Measurements from ENCODE around the gene GRID2. TPM values are rescaled to one million over a fixed set of nuclear protein-coding genes. Genes with fewer than 3 reads are reported as not detected.

Gene GRID2
- total RNA-seq, 1 donor from 2014 or later = not detected

GRCh38 chr4:92733231-92733630 lies 429.5 kb downstream of the GRID2 start:
- Histone ChIP-seq H3K27ac (no peak overlapping the region), H3K27me3 (ENCODE audit: low read depth) (no peaks in the 10 kb centered on the region), H3K36me3 (no peaks in the 10 kb centered on the region), H3K9me3 (no peaks in the 10 kb centered on the region), H3K4me3 (no peak overlapping the region), H3K4me1 (no peaks in the 10 kb centered on the region)
- TF ChIP-seq CTCF (IDR thresholded peaks at IDR 0.05) = no peak
- DNase-seq (no peak), ATAC-seq (no peak)
- intact Hi-C loops (cut with DNase I) = no loop called here

- TF ChIP-seq CTCF (IDR thresholded peaks at IDR 0.05) = no peak
- no peaks in the 10 kb centered on the region for H3K4me1 ChIP-seq
- H3K27me3 ChIP-seq (ENCODE audit: low read depth) = no peaks in the 10 kb centered on the region
- no peak overlapping the region for H3K27ac ChIP-seq
- intact Hi-C loops (cut with DNase I) = no loop called here
- no peaks in the 10 kb centered on the region for H3K36me3 ChIP-seq
- ATAC-seq (no peak), DNase-seq (no peak)
- no peaks in the 10 kb centered on the region for H3K9me3 ChIP-seq
- no peak overlapping the region for H3K4me3 ChIP-seq
Observed at GRCh38 chr4:92735025-92735665, 431.4 kb downstream of the GRID2 start.

- no peak for TF ChIP-seq CTCF (IDR thresholded peaks at IDR 0.05)
- no peak for DNase-seq
- no peak overlapping the region for H3K4me3 ChIP-seq
- intact Hi-C loops (cut with DNase I) = no loop called here
- H3K4me1 ChIP-seq = no peaks in the 10 kb centered on the region
- ATAC-seq = no peak
- H3K9me3 ChIP-seq = no peaks in the 10 kb centered on the region
- H3K27ac ChIP-seq = no peak overlapping the region
- H3K36me3 ChIP-seq = no peaks in the 10 kb centered on the region
- H3K27me3 ChIP-seq (ENCODE audit: low read depth) = no peaks in the 10 kb centered on the region
Observed at GRCh38 chr4:92760433-92760832, 456.7 kb downstream of the GRID2 start.

- no peak for TF ChIP-seq CTCF (IDR thresholded peaks at IDR 0.05)
- H3K4me3 ChIP-seq = no peak overlapping the region
- no peaks in the 10 kb centered on the region for H3K4me1 ChIP-seq
- H3K27me3 ChIP-seq (ENCODE audit: low read depth) = no peaks in the 10 kb centered on the region
- no peaks in the 10 kb centered on the region for H3K36me3 ChIP-seq
- ATAC-seq (no peak), DNase-seq (no peak)
- H3K27ac ChIP-seq = no peak overlapping the region
- no peaks in the 10 kb centered on the region for H3K9me3 ChIP-seq
- intact Hi-C loops (cut with DNase I) = no loop called here
Observed at GRCh38 chr4:92776080-92776479, 472.3 kb downstream of the GRID2 start.

- H3K9me3 ChIP-seq = no peaks in the 10 kb centered on the region
- H3K27me3 ChIP-seq (ENCODE audit: low read depth) = no peaks in the 10 kb centered on the region
- H3K4me3 ChIP-seq = no peak overlapping the region
- DNase-seq (no peak), ATAC-seq (no peak)
- no peak overlapping the region for H3K27ac ChIP-seq
- no peaks in the 10 kb centered on the region for H3K36me3 ChIP-seq
- intact Hi-C loops (cut with DNase I) = no loop called here
- no peak for TF ChIP-seq CTCF (IDR thresholded peaks at IDR 0.05)
- no peaks in the 10 kb centered on the region for H3K4me1 ChIP-seq
Observed at GRCh38 chr4:92789741-92790140, 486.0 kb downstream of the GRID2 start.

All from lower lobe of right lung (tissue), 2 donors.